ENCODE data around the gene MED13L.
"Not testable (repeated sequence)": the region's sequence is repeated elsewhere in the genome, so short reads cannot be mapped to it uniquely, and the experiment has no call there.

The MED13L gene

GRCh38 chr12:116244474-116245090 is 32.9 kb downstream of the MED13L start:
- H3K36me3 ChIP-seq, result no peaks in the 10 kb centered on the region
- no peak overlapping the region for H3K4me3 ChIP-seq (ENCODE audit: low read depth, low read length)
- no peaks in the 10 kb centered on the region for H3K9me3 ChIP-seq
- DNase-seq, result no peak
- no peak for TF ChIP-seq CTCF (IDR thresholded peaks at IDR 0.05; ENCODE audit: low read depth, low read length)
- no peaks in the 10 kb centered on the region for H3K27me3 ChIP-seq
- H3K4me1 ChIP-seq, result peaks cover 4% of the 10 kb centered on the region; the same call in 1 of the 2 replicates

- no peak for TF ChIP-seq CTCF (IDR thresholded peaks at IDR 0.05; ENCODE audit: low read depth, low read length)
- H3K4me1 ChIP-seq, result peaks cover 4% of the 10 kb centered on the region
- no peaks in the 10 kb centered on the region for H3K36me3 ChIP-seq
- DNase-seq, result no peak
- no peaks in the 10 kb centered on the region for H3K9me3 ChIP-seq
- no peaks in the 10 kb centered on the region for H3K27me3 ChIP-seq
- no peak overlapping the region for H3K4me3 ChIP-seq (ENCODE audit: low read depth, low read length)
Observed at GRCh38 chr12:116244001-116244400, 33.5 kb downstream of the MED13L start.

DNA sequence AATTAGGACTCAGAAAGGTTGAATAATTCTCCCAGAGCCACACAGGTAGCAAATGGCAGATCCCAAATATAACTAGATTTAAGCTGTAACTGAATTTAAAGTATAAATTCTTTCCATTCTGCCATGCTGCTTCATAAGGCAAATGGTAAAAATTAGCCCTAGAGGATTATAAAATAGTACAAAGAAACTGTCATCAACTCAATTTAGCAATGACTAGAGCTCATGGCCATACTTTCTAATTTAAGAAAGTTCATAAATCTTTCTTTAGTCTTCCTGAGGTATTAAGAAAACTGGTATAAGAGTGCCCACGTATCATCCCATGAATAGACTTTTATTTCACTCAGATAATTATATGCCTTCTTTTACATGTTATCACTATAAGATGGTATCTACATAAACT is 34.8 kb downstream of the MED13L start:
- no peaks in the 10 kb centered on the region for H3K9me3 ChIP-seq
- no peaks in the 10 kb centered on the region for H3K27me3 ChIP-seq
- no peak for TF ChIP-seq CTCF (IDR thresholded peaks at IDR 0.05; ENCODE audit: low read depth, low read length)
- no peaks in the 10 kb centered on the region for H3K36me3 ChIP-seq
- DNase-seq, result no peak
- no peak overlapping the region for H3K4me3 ChIP-seq (ENCODE audit: low read depth, low read length)
- H3K4me1 ChIP-seq, result peaks cover 11% of the 10 kb centered on the region

DNA sequence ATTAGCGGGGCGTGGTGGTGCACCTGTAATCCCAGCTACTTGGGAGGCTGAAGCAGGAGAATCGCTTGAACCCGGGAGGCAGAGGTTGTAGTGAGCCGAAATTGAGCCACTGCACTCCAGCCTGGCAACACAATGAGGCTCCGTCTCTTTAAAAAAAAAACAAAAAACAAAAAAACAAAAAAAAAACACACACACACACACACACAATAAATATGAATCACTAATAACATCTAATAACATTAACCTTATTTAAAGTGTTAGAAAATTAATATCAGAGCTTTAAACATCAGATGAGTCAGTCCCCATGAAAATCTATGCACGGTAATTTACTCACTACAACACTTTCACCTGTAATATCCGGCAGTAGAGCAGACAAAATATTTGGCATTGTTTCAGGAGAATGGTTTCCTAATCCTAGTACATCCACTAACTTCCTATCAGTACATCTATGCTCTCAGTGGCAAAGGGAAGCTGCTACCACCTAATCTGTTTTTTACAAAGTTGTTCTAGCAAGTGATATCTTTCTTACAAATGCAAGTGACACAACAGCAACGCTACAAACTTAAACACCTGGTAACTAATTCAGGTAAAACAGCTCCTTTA is 36.2 kb downstream of the MED13L start:
- H3K36me3 ChIP-seq, result no peaks in the 10 kb centered on the region
- no peaks in the 10 kb centered on the region for H3K27me3 ChIP-seq
- peaks cover 17% of the 10 kb centered on the region for H3K4me1 ChIP-seq
- TF ChIP-seq CTCF (IDR thresholded peaks at IDR 0.05; ENCODE audit: low read depth, low read length), result no peak
- H3K9me3 ChIP-seq, result no peaks in the 10 kb centered on the region
- DNase-seq, result no peak
- H3K4me3 ChIP-seq (ENCODE audit: low read depth, low read length), result no peak overlapping the region

DNA sequence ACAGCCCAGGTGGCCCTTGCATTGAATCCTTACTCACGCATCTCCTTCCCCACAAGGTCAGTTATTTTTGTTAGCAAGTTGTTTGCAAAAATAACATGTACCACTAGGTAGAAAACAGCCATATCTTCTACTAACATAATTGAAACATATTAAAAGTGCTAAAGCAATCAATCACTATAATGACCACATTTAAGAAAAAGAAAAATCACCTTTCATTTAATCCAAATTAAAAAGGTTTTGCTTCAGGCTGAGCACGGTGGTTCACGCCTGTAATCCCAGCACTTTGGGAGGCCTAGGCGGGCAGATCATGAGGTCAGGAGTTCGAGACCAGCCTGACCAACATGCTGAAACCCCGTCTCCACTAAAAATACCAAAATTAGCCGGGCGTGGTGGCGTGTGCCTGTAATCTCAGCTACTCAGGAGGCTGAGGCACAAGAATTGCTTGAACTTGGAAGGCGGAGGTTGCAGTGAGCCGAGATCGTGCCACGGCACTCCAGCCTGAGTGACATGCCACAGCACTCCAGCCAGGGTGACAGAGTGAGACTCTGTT is 38.8 kb downstream of the MED13L start:
- H3K9me3 ChIP-seq; H3K27me3 ChIP-seq; H3K4me3 ChIP-seq (ENCODE audit: low read depth, low read length); DNase-seq; H3K36me3 ChIP-seq: not testable (repeated sequence)
- H3K4me1 ChIP-seq, result peaks cover 13% of the 10 kb centered on the region

DNA sequence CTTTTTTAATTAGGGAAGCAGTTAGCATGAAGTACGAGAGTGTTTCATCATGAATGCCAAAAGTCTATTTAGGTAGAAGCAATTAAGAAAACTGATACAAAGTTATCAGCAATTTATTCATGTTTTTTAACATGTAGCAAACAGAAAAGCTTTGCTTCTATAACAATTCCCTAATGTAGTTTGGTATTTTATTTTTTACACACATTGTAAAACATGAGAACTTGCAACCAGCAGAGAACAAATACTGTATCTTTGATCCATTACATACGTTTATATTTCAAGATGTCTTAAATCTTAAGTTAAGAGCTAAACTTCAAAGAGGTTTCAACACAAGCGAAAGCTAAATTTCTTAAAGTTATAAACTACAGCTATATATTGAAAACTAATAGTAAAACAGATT is 39.3 kb downstream of the MED13L start:
- TF ChIP-seq CTCF (IDR thresholded peaks at IDR 0.05; ENCODE audit: low read depth, low read length), result no peak
- Histone ChIP-seq H3K36me3 (no peaks in the 10 kb centered on the region), H3K27me3 (no peaks in the 10 kb centered on the region), H3K4me3 (ENCODE audit: low read depth, low read length) (no peak overlapping the region), H3K4me1 (peaks cover 12% of the 10 kb centered on the region), H3K9me3 (no peaks in the 10 kb centered on the region)
- DNase-seq, result no peak

All from BE2C (cell line).